ENCODE measurements around the gene EIF3D. TPM values are rescaled to one million over a fixed set of nuclear protein-coding genes. Genes with fewer than 3 reads are reported as not detected.

The EIF3D gene
- total and polyA plus RNA-seq, 10 donors: 194 to 428 (median 228) TPM

GRCh38 chr22:36552289-36552688 is 23.3 kb upstream of the EIF3D start:
- Histone ChIP-seq H3K27me3 (replicated peaks in 1 of 7) (peaks cover 0 to 37% (median 0%) of the 10 kb centered on the region in 7 donors), H3K9me3 (no peaks in the 10 kb centered on the region), H3K4me1 (peaks cover 0 to 31% (median 5%) of the 10 kb centered on the region in 6 donors), H3K4me3 (no peak overlapping the region), H3K36me3 (no peaks in the 10 kb centered on the region), H3K27ac (peak overlapping the region in 3 of 8 donors; percentile 42 to 61 (median 52))
- 13 to 19% (median 18%) methylated on average over 1 of the region's 1 CpG for WGBS, 5 donors
- intact Hi-C loops (cut with DNase I; ENCODE audit: low total_unique reads): no loop called here
- DNase-seq: no peak
- TF ChIP-seq POLR2AphosphoS5 (IDR thresholded peaks at IDR 0.05) (no peak), POLR2A (IDR thresholded peaks at IDR 0.05) (no peak), CTCF (IDR thresholded peaks at IDR 0.05 in 8 of 11, conservative IDR thresholded peaks at IDR 0.05 in 3 of 11) (no peak)

GRCh38 chr22:36550701-36551495 is 21.9 kb upstream of the EIF3D start:
- Histone ChIP-seq H3K27ac (no peak overlapping the region), H3K4me1 (peaks cover 0 to 37% (median 7%) of the 10 kb centered on the region in 6 donors), H3K9me3 (no peaks in the 10 kb centered on the region), H3K36me3 (no peaks in the 10 kb centered on the region), H3K27me3 (replicated peaks in 1 of 7) (peaks cover 0 to 46% (median 0%) of the 10 kb centered on the region in 7 donors), H3K4me3 (no peak overlapping the region)
- intact Hi-C loops (cut with DNase I; ENCODE audit: low total_unique reads): no loop called here
- no peak for DNase-seq
- WGBS, 5 donors: 75 to 83% (median 79%) methylated on average over 12 to 13 of the region's 13 CpGs
- TF ChIP-seq POLR2A (IDR thresholded peaks at IDR 0.05) (no peak), POLR2AphosphoS5 (IDR thresholded peaks at IDR 0.05) (no peak), CTCF (IDR thresholded peaks at IDR 0.05 in 8 of 11, conservative IDR thresholded peaks at IDR 0.05 in 3 of 11) (no peak)

- H3K4me3 ChIP-seq: no peak overlapping the region
- no peaks in the 10 kb centered on the region for H3K36me3 ChIP-seq
- TF ChIP-seq POLR2A (IDR thresholded peaks at IDR 0.05): no peak
- TF ChIP-seq POLR2AphosphoS5 (IDR thresholded peaks at IDR 0.05): no peak
- TF ChIP-seq CTCF (IDR thresholded peaks at IDR 0.05 in 8 of 11, conservative IDR thresholded peaks at IDR 0.05 in 3 of 11): no peak
- H3K27me3 ChIP-seq (replicated peaks in 1 of 7): peaks cover 0 to 51% (median 0%) of the 10 kb centered on the region in 7 donors
- DNase-seq: no peak
- intact Hi-C loops (cut with DNase I; ENCODE audit: low total_unique reads): loop anchor here (5.0 to 10.0 kb wide), 2 partner anchors 216 to 308 kb away; no protein-coding TSS in a partner anchor
- no peaks in the 10 kb centered on the region for H3K9me3 ChIP-seq
- no peak overlapping the region for H3K27ac ChIP-seq
- WGBS, 5 donors: 53 to 58% (median 56%) methylated on average over 5 of the region's 5 CpGs
- peaks cover 0 to 37% (median 7%) of the 10 kb centered on the region in 6 donors for H3K4me1 ChIP-seq
Measured at GRCh38 chr22:36549033-36549432, 20.1 kb upstream of the EIF3D start.

GRCh38 chr22:36548606-36549005 is 19.6 kb upstream of the EIF3D start:
- intact Hi-C loops (cut with DNase I; ENCODE audit: low total_unique reads): loop anchor here (5.0 to 10.0 kb wide), 2 partner anchors 216 to 309 kb away; no protein-coding TSS in a partner anchor
- Histone ChIP-seq H3K27ac (no peak overlapping the region), H3K9me3 (no peaks in the 10 kb centered on the region), H3K4me3 (no peak overlapping the region), H3K36me3 (no peaks in the 10 kb centered on the region), H3K27me3 (replicated peaks in 1 of 7) (peaks cover 0 to 51% (median 0%) of the 10 kb centered on the region in 7 donors), H3K4me1 (peaks cover 0 to 37% (median 7%) of the 10 kb centered on the region in 6 donors)
- TF ChIP-seq CTCF (IDR thresholded peaks at IDR 0.05 in 8 of 11, conservative IDR thresholded peaks at IDR 0.05 in 3 of 11) (no peak), POLR2A (IDR thresholded peaks at IDR 0.05) (no peak), POLR2AphosphoS5 (IDR thresholded peaks at IDR 0.05) (no peak)
- 56 to 71% (median 64%) methylated on average over 12 to 14 of the region's 14 CpGs for WGBS, 5 donors
- no peak for DNase-seq
